Activated naive CD8-positive, alpha-beta T cell treated with anti-CD3 and anti-CD28 coated beads for 36 hours (primary cell): Measurements from ENCODE around the gene CS. TPM values are rescaled to one million over a fixed set of nuclear protein-coding genes. Genes with fewer than 3 reads are reported as not detected.

Source experiments
- DNase-seq: peaks from one replicate; pipeline ENCODE4 v3.0.0; 2021
- H3K27ac Mint-ChIP-seq: one replicate; pipeline ENCODE4 v1.8.0; 2022; ENCODE audit warnings: mild to moderate bottlenecking, moderate library complexity, mixed read lengths
- H3K27me3 Mint-ChIP-seq: one replicate; pipeline ENCODE4 v1.8.0; 2022; ENCODE audit warnings: mild to moderate bottlenecking, mixed read lengths
- H3K36me3 Mint-ChIP-seq: one replicate; pipeline ENCODE4 v1.8.0; 2021; ENCODE audit warnings: mild to moderate bottlenecking, mixed read lengths
- H3K4me1 Mint-ChIP-seq: one replicate; pipeline ENCODE4 v1.8.0; 2021; ENCODE audit warnings: mixed read lengths
- H3K4me3 Mint-ChIP-seq: one replicate; pipeline ENCODE4 v1.8.0; 2022; ENCODE audit warnings: mild to moderate bottlenecking, moderate library complexity, mixed read lengths
- H3K9me3 Mint-ChIP-seq: one replicate; pipeline ENCODE4 v1.8.0; 2022; ENCODE audit warnings: mixed read lengths
- total RNA-seq, 2 experiments: library from RNA; stranded (reverse); gene quantifications; one replicate each; pipeline ENCODE4 v1.2.3, GENCODE V29; 2021

The CS gene
- total RNA-seq, 2 experiments from 2014 or later, result 288 to 311 TPM

DNA sequence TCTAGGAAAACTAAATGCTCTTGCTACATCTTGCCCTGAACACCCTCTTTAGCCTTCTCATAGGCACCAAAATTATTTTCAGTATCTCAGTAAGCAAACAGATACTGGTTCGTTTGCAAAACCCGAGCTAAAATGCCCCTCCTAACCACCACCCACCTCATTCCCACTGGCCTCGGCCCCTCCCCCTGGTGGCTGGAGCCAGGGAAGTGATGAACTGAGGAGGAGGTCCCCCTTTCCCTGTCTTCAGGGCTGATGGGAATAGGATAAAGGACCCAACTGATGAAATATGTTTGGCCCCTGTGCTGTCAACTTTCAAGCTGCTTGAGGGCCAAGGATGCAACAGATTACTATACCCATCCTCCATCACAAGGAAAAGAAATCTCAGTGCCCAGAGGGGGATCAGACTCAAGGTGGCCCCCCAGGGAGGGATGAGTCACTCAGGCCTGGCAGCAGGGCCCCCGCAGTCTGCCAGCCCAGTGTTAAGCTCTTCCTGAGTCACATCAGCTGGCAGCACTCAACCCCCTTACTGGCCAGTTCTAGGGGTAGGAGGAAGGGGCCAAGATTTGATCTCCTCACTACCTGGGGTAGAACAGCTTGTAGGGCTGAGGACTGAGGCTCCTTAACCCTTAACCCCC, 43.7 kb downstream of the CS start:
- Mint-ChIP-seq H3K27me3 (no peaks in the 10 kb centered on the region), H3K27ac (peak overlapping the region; percentile 26), H3K9me3 (no peaks in the 10 kb centered on the region), H3K4me1 (peaks cover 17% of the 10 kb centered on the region), H3K4me3 (peak overlapping the region; percentile 88), H3K36me3 (peaks cover 14% of the 10 kb centered on the region)
- DNase-seq, result no peak

- no peak for DNase-seq
- no peaks in the 10 kb centered on the region for H3K9me3 Mint-ChIP-seq
- peaks cover 17% of the 10 kb centered on the region for H3K4me1 Mint-ChIP-seq
- H3K27ac Mint-ChIP-seq, result no peak overlapping the region
- H3K36me3 Mint-ChIP-seq, result peaks cover 14% of the 10 kb centered on the region
- no peaks in the 10 kb centered on the region for H3K27me3 Mint-ChIP-seq
- no peak overlapping the region for H3K4me3 Mint-ChIP-seq
These were observed 44.5 kb downstream of the CS start for GRCh38 chr12:56255671-56256070.

DNA sequence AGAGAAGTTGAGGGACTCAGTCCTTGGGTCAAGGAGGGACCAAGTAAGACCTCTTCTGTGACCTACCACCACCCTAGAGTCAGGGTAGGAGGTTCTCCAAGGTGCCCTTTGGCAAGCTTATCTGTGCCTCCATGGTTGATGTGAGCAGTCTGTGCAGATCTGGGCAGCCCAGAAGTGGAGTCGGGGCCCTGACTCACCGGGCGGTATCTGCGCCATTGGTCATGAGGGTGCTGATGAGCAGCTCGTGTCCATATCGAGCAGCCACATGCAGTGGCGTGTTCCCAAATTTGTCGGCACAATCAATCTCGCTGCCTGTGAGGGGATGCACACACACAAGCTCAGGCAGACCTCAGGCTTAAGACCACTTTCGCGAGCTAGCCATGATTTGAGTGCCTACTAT, 47.0 kb downstream of the CS start:
- Mint-ChIP-seq H3K36me3 (peaks cover 17% of the 10 kb centered on the region), H3K27ac (no peak overlapping the region), H3K9me3 (no peaks in the 10 kb centered on the region)

DNA sequence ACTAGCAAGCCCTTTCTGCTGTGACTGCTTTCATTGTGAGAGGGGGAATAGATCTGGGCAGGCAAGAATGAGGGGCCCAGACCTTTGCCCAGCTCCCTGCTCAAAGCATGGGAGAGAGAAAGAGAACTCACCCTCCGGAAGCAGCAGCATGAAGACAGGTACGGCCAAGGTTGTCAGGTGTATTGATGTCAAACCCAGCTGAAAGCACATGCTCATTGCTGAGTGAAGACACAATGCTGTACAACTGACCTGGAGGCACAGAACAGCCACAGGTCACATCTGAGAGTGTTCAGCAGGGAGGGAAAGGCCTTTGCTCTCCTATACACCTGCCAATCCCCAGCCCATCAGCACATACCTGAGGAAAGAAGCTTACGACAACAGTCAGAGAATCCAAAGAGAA, 47.5 kb downstream of the CS start:
- H3K4me1 Mint-ChIP-seq, result peaks cover 11% of the 10 kb centered on the region
- DNase-seq, result no peak
- no peak overlapping the region for H3K27ac Mint-ChIP-seq
- H3K36me3 Mint-ChIP-seq, result peaks cover 17% of the 10 kb centered on the region
- no peaks in the 10 kb centered on the region for H3K9me3 Mint-ChIP-seq
- H3K4me3 Mint-ChIP-seq, result no peak overlapping the region
- no peaks in the 10 kb centered on the region for H3K27me3 Mint-ChIP-seq

More for the DNA sequence above, 47.0 kb downstream of the CS start:
- DNase-seq, result no peak
- no peak overlapping the region for H3K4me3 Mint-ChIP-seq
- H3K27me3 Mint-ChIP-seq, result no peaks in the 10 kb centered on the region
- H3K4me1 Mint-ChIP-seq, result peaks cover 11% of the 10 kb centered on the region

DNA sequence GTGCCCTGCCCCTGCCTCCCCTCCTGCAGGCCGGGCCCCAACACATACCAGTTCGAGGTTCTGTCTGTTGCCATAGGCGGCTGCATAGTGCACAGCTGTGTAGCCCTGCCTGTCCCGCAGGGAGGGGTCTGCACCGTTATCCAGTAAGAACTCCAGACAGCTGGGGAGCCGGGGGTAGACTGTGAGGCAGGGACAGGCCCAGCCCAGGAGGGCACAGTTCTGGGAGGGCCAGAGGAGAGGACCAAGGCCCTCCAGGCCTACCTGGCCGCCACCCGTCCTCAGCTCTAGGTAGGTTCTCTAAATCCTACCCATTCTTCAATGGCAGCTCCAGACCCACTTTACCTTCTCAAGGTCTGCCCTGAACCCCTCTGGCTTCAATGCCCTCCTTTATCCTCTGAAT, 51.4 kb downstream of the CS start:
- no peaks in the 10 kb centered on the region for H3K4me1 Mint-ChIP-seq
- H3K36me3 Mint-ChIP-seq, result peaks cover 14% of the 10 kb centered on the region
- no peaks in the 10 kb centered on the region for H3K9me3 Mint-ChIP-seq
- no peak for DNase-seq
- no peak overlapping the region for H3K4me3 Mint-ChIP-seq
- H3K27ac Mint-ChIP-seq, result no peak overlapping the region
- H3K27me3 Mint-ChIP-seq, result no peaks in the 10 kb centered on the region

- no peaks in the 10 kb centered on the region for H3K9me3 Mint-ChIP-seq
- H3K27me3 Mint-ChIP-seq, result no peaks in the 10 kb centered on the region
- H3K4me1 Mint-ChIP-seq, result no peaks in the 10 kb centered on the region
- no peak for DNase-seq
- no peak overlapping the region for H3K4me3 Mint-ChIP-seq
- H3K27ac Mint-ChIP-seq, result no peak overlapping the region
- peaks cover 11% of the 10 kb centered on the region for H3K36me3 Mint-ChIP-seq
These were observed 52.2 kb downstream of the CS start for GRCh38 chr12:56247923-56248322.

DNA sequence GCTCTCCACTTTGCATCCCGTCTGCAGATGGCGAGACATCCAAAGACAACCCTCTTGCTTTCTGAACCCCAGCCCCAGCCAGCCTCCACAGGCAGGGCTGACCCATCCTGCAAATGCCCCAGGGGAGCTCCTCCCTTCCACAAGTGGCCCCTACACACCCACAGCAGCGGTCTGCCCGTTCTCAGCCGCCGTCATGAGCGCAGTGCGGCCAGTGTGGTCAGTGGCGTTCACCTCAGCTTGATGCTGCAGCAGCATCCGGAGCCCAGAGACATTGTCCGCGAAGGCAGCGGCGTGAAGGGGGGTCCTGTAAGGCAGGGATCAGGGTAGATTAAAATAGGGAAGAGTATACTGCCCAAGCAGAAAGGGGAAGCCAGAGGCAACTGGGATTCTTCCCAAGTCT, 55.6 kb downstream of the CS start:
- no peaks in the 10 kb centered on the region for H3K9me3 Mint-ChIP-seq
- H3K27ac Mint-ChIP-seq, result no peak overlapping the region
- H3K36me3 Mint-ChIP-seq, result peaks cover 7% of the 10 kb centered on the region
- H3K4me1 Mint-ChIP-seq, result no peaks in the 10 kb centered on the region
- no peaks in the 10 kb centered on the region for H3K27me3 Mint-ChIP-seq
- DNase-seq, result no peak
- H3K4me3 Mint-ChIP-seq, result no peak overlapping the region

DNA sequence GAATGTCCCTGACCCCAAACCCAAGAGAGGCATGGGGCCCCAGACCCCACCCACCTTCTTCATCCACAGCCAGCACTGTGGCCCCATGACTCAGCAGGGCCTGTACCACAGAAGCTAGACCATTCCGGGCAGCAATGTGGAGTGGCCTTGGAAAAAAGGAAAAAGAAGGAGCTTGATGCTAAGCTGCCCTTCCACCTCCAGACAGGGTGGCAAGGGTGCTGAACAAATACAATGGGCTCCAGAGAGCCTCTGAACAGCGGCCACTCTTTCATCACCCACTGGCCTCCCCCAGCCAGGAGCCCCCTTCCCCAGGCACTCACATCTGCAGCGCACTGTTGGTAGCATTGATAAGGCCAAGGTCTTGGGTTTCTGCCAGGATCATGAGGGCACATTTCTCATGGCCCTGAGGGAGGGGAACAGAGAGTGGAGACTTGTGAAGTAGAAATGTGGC, 56.4 kb downstream of the CS start:
- Mint-ChIP-seq H3K4me3 (no peak overlapping the region), H3K36me3 (peaks cover 4% of the 10 kb centered on the region), H3K27me3 (no peaks in the 10 kb centered on the region), H3K27ac (no peak overlapping the region), H3K4me1 (no peaks in the 10 kb centered on the region), H3K9me3 (no peaks in the 10 kb centered on the region)
- no peak for DNase-seq

- Mint-ChIP-seq H3K27me3 (no peaks in the 10 kb centered on the region), H3K4me1 (no peaks in the 10 kb centered on the region), H3K4me3 (no peak overlapping the region), H3K27ac (no peak overlapping the region), H3K36me3 (peaks cover 4% of the 10 kb centered on the region), H3K9me3 (no peaks in the 10 kb centered on the region)
- no peak for DNase-seq
These were observed 57.1 kb downstream of the CS start for GRCh38 chr12:56242986-56243385.

GRCh38 chr12:56241424-56242303, 58.5 kb downstream of the CS start:
- peaks cover 4% of the 10 kb centered on the region for H3K36me3 Mint-ChIP-seq
- H3K27ac Mint-ChIP-seq, result no peak overlapping the region
- H3K4me3 Mint-ChIP-seq, result no peak overlapping the region
- H3K27me3 Mint-ChIP-seq, result no peaks in the 10 kb centered on the region
- H3K9me3 Mint-ChIP-seq, result no peaks in the 10 kb centered on the region
- no peak for DNase-seq
- no peaks in the 10 kb centered on the region for H3K4me1 Mint-ChIP-seq

DNA sequence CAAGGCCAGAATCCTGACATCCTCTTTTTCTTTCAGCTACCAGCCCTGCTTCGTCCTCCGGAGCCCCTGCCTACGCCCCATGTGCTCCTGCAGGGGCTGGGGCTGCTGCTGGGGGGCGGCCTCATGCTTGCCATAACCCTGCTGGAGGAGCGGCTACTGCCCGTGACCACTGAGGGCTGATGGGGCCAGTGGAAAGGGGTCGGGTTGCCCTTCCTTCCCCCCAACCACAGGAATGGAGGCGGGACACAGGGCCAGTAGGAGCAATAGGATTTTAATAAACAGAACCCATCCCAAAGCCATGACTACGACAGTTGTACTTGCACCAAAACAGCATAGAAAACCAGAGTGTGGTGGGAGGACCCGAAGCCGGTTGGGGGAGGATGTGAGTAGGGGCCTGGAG, 62.6 kb downstream of the CS start:
- no peak overlapping the region for H3K4me3 Mint-ChIP-seq
- H3K27ac Mint-ChIP-seq, result no peak overlapping the region
- H3K36me3 Mint-ChIP-seq, result peaks cover 1% of the 10 kb centered on the region
- no peaks in the 10 kb centered on the region for H3K27me3 Mint-ChIP-seq
- no peak for DNase-seq
- no peaks in the 10 kb centered on the region for H3K9me3 Mint-ChIP-seq
- no peaks in the 10 kb centered on the region for H3K4me1 Mint-ChIP-seq

DNA sequence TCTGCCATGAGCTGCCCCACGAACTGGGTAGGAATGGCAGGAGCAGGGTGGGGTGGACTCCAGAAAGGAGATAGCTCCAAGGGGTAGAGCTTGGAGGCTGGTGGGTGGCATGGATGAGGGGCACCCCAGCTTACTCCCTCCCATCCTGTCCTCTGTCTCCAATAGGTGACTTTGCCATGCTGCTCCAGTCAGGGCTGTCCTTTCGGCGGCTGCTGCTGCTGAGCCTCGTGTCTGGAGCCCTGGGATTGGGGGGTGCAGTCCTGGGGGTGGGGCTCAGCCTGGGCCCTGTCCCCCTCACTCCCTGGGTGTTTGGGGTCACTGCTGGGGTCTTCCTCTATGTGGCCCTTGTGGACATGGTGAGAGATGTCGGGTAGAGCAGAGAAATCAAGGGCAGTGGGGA, 63.1 kb downstream of the CS start:
- H3K9me3 Mint-ChIP-seq, result no peaks in the 10 kb centered on the region
- H3K27me3 Mint-ChIP-seq, result no peaks in the 10 kb centered on the region
- H3K27ac Mint-ChIP-seq, result no peak overlapping the region
- no peak for DNase-seq
- no peak overlapping the region for H3K4me3 Mint-ChIP-seq
- H3K4me1 Mint-ChIP-seq, result no peaks in the 10 kb centered on the region
- H3K36me3 Mint-ChIP-seq, result peaks cover 1% of the 10 kb centered on the region

DNA sequence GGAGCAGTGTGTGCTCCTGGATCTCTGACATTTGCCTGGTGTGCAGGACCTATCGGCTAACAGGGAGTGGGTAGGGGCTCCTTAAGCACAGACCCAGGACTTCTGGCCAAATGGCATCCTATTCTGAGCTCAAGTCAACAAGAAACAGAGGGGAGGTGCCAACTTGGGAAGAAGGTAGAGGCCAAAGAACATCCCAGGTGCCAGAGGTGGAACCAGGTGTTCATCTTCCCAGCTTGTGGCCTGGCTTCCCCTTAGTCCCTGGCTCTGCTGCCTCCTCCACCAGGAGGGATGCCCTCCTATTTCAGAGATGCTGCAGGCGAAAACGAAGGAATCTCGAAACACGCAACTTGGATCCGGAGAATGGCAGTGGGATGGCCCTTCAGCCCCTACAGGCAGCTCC, 64.0 kb downstream of the CS start:
- Mint-ChIP-seq H3K4me3 (no peak overlapping the region), H3K36me3 (no peaks in the 10 kb centered on the region), H3K4me1 (no peaks in the 10 kb centered on the region), H3K27ac (no peak overlapping the region), H3K27me3 (no peaks in the 10 kb centered on the region), H3K9me3 (no peaks in the 10 kb centered on the region)
- no peak for DNase-seq

GRCh38 chr12:56234746-56235436, 65.2 kb downstream of the CS start:
- Mint-ChIP-seq H3K9me3 (no peaks in the 10 kb centered on the region), H3K4me1 (no peaks in the 10 kb centered on the region), H3K36me3 (no peaks in the 10 kb centered on the region), H3K27ac (no peak overlapping the region), H3K27me3 (no peaks in the 10 kb centered on the region), H3K4me3 (no peak overlapping the region)
- no peak for DNase-seq

GRCh38 chr12:56231184-56231582, 68.9 kb downstream of the CS start:
- no peaks in the 10 kb centered on the region for H3K27me3 Mint-ChIP-seq
- no peak for DNase-seq
- no peaks in the 10 kb centered on the region for H3K9me3 Mint-ChIP-seq
- H3K36me3 Mint-ChIP-seq, result peaks cover 4% of the 10 kb centered on the region
- no peaks in the 10 kb centered on the region for H3K4me1 Mint-ChIP-seq
- H3K4me3 Mint-ChIP-seq, result no peak overlapping the region
- H3K27ac Mint-ChIP-seq, result no peak overlapping the region
